22Rv1 (cell line): Measurements from ENCODE around the gene AATF.
"Not testable (repeated sequence)": the region's sequence is repeated elsewhere in the genome, so short reads cannot be mapped to it uniquely, and the experiment has no call there.

Experiments used
- H3K27ac ChIP-seq: fragments of 450-650 bp; 2 replicates; pipeline ENCODE4 v1.5.1; 2017
- ZFX ChIP-seq: fragments of 450-650 bp; IDR thresholded peaks from 2 replicates; pipeline ENCODE4 v1.6.1; 2017; ENCODE audit warnings: antibody characterized with exemption, borderline replicate concordance
- TF ChIP-seq, protein P1 (sequence below): fragments of 450-650 bp; IDR thresholded peaks from 2 replicates; pipeline ENCODE4 v1.5.1; 2017; ENCODE audit warnings: mild to moderate bottlenecking

AATF gene

DNA sequence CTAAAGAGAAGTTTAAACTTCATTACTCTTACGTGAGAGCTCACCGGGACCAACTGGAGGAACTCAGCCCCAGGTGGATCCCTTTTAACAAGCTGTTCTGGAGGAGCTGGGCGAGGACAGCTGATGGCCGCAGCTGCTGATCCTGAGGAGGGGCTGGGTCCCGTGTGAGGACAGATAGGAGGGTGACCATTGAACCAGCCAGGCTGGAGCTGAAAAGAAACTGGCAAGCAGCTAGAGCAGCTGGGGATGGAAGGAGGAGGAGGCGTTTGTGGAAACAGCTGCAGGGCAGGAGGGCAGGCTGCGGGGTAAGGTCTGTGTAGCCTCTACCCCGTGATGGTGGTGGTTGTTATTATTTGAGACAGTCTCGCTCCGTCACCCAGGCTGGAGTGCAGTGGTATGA, 119.5 kb downstream of the AATF start:
- TF ChIP-seq, protein P1, sequence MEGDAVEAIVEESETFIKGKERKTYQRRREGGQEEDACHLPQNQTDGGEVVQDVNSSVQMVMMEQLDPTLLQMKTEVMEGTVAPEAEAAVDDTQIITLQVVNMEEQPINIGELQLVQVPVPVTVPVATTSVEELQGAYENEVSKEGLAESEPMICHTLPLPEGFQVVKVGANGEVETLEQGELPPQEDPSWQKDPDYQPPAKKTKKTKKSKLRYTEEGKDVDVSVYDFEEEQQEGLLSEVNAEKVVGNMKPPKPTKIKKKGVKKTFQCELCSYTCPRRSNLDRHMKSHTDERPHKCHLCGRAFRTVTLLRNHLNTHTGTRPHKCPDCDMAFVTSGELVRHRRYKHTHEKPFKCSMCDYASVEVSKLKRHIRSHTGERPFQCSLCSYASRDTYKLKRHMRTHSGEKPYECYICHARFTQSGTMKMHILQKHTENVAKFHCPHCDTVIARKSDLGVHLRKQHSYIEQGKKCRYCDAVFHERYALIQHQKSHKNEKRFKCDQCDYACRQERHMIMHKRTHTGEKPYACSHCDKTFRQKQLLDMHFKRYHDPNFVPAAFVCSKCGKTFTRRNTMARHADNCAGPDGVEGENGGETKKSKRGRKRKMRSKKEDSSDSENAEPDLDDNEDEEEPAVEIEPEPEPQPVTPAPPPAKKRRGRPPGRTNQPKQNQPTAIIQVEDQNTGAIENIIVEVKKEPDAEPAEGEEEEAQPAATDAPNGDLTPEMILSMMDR, result no peak
- TF ChIP-seq ZFX, result no peak
- H3K27ac ChIP-seq, result peak overlapping the region; percentile 63

DNA sequence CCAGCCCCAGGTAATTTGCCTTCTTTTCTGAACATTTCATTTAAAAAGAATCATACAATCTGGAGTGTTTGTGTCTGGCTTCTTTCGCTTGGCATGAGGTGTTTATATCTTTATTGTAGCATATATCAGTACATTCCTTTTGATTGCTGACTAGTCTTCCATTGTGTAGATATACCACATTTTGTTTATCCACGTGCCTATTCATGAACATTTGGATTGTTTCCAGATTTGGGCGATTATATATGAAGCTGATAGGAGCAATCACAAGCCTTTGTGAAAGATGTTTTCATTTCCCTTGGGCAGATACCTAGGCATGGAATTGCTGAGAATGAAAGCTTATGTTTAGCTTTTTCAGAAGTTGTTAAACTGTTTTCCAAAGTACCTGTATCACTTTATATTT, 120.3 kb downstream of the AATF start:
- H3K27ac ChIP-seq, result no peak overlapping the region
- TF ChIP-seq, protein P1, result no peak
- no peak for TF ChIP-seq ZFX

DNA sequence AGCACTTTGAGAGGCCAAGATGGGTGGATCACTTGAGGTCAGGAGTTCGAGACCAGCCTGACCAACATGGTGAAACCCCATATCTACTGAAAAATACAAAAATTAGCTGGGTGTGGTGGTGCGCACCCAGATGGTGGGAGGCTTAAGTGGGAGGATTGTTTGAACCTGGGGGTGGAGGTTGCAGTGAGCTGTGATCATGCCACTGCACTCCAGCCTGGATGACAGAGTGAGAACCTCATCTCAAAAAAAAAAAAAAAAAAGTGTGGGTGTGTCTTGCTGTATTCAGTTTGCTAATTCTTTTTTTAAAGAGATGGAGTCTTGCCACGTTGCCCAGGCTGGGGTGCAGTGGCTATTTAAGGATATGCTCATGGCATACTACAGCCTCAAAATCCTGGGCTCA, 124.7 kb downstream of the AATF start:
- H3K27ac ChIP-seq, result not testable (repeated sequence)

DNA sequence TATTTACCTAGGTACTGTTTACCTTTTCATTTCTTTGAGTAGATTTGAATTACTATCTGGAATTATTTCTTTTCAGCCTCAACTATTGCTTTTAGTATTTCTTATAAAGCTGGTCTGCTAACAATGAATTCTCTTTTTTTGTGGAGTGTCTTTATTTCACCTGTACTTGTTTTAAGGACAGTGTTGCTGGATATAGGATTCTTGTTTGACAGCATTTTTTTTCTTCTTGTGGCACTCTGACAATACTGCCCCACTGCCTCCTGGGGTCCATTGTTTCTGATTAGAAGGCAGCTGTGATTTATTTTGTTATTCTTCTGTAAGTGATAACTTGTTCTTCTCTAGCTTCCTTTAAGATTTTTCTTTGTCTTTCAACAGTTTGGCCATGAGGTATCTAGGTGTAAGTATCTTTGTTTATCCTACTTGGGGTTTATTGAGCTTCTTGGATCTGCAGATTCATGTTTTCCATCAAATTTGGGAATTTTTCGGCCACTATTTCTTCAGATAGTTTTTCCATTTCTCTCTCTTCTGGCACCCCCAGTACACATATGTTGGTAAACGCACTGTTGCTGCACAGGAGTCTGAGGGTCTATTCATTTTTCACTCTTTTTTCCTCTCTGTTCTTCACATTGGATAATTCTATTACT, 130.4 kb downstream of the AATF start:
- TF ChIP-seq, protein P1, result no peak
- TF ChIP-seq ZFX, result no peak
- no peak overlapping the region for H3K27ac ChIP-seq

DNA sequence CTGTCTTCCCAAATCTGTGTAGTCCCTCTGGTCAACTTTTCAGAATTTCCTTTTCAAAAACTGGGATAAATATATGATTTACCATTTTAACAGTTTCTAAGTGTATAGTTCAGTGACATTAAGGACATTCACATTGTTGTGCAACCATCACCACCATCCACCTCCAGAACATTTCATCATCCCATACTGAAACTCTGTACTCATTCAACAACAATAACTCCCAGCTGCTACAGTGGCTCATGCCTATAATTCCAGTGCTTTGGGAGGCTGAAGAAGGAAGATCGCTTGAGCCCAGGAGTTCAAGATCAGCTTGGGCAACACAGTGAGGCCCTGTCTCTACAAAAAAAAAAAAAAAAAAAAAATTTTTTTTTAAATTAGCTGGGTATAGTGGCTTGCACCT, 131.0 kb downstream of the AATF start:
- no peak overlapping the region for H3K27ac ChIP-seq
- TF ChIP-seq ZFX, result no peak
- TF ChIP-seq, protein P1, result no peak

DNA sequence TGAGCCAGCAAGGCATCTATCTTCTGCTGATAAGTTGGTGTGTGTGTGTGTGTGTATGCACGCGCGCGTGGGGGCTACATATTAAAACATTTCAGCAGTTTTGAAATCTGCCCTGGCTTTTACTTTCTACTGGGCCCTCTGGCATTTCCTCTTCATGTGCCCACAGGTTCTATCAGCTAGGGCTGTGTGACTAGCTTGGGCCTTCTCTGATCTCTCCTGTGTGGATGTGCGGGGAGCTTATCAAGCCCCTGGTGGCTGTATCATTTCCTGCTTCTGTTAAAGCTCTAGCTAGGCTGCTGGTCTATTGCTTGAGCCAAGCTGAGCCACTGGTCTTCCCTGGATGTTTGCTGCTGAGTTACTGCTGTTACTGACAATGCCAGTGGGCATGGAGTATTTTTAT, 132.5 kb downstream of the AATF start:
- no peak for TF ChIP-seq ZFX
- TF ChIP-seq, protein P1, result no peak
- no peak overlapping the region for H3K27ac ChIP-seq

DNA sequence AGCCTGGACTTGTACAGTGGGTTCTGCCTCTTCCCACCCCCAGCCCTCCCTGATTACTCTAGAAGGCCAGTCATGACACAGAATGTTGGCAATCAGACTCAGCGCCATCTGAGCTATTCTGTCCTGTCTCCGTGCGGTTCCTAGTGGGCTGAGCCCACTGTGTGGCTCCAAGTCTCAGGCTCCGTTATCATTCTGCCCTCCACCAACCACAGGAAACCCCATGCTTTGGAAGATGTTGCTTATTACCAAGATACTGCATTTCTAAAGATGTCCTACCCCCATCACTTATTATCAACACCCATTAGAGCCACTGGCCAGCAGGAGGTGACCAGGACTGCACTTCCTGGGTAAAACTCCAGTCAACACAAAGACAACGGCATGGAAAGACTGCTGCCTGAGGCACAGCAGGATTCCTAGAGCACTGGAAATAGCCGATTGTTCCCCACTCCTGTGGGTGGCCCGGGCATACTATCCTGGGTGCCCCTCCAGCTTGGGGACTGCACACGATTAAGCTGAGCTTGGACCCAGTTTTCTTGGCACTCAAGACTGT, 133.6 kb downstream of the AATF start:
- no peak for TF ChIP-seq ZFX
- TF ChIP-seq, protein P1, result no peak

DNA sequence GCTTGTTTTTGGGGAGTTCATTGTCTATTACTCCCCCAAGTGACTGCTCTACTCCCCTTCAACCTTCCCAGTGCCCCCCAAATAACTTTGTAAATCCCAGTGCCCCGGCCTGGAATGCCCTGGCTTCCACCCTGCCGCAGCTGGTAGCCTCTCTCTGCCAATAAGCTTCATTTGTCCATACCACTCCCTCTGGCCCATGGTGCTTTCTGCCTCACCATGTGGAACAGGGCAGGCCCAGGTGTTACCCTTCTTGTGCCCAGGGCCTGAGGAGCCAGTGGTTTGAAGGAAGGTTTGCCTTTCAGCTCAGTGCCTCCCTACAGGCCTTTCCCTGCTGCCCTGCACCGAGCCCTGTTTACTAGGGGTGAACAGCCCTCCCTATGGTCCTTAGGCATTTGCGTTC, 134.2 kb downstream of the AATF start:
- TF ChIP-seq, protein P1, result no peak
- no peak for TF ChIP-seq ZFX
- H3K27ac ChIP-seq, result no peak overlapping the region

More for the DNA sequence above, 133.6 kb downstream of the AATF start:
- H3K27ac ChIP-seq, result no peak overlapping the region
